Mucosa of descending colon (tissue), 3 donors: ENCODE measurements around the gene TRMT1. TPM values are rescaled to one million over a fixed set of nuclear protein-coding genes. Genes with fewer than 3 reads are reported as not detected.

Source experiments
- ATAC-seq: fragments of 200-7000 bp; cut with Tn5 transposase; one replicate; pipeline ENCODE4 v1.9.1; 2020; ENCODE audit warnings: mild to moderate bottlenecking, moderate library complexity
- DNase-seq, 3 donors: peaks; one replicate each; pipeline ENCODE4 v3.0.0-alpha.2; 2020
- H3K36me3 ChIP-seq: fragments of 200-600 bp; one replicate; pipeline ENCODE4 v1.8.0; 2021; ENCODE audit warnings: low read depth, mild to moderate bottlenecking
- H3K4me1 ChIP-seq: fragments of 200-600 bp; one replicate; pipeline ENCODE4 v1.8.0; 2021; ENCODE audit warnings: low read depth, mild to moderate bottlenecking
- H3K4me3 ChIP-seq: fragments of 200-600 bp; one replicate; pipeline ENCODE4 v1.8.0; 2021; ENCODE audit warnings: mild to moderate bottlenecking
- H3K9me3 ChIP-seq: fragments of 200-600 bp; one replicate; pipeline ENCODE4 v1.8.0; 2021; ENCODE audit warnings: mild to moderate bottlenecking
- CTCF ChIP-seq: fragments of 200-600 bp; IDR thresholded peaks from one replicate; pipeline ENCODE4 v1.8.0; 2022; ENCODE audit warnings: antibody characterized with exemption, mild to moderate bottlenecking
- intact Hi-C, 2 donors: fragments of 100-400 bp; cut with DNase I in 1 of 2; cut with micrococcal nuclease in 1 of 2; formaldehyde crosslinking; loops; one replicate each; pipeline versions ENCODE4 v1.11.0 to v1.11.1; 2022; cut with DNase I, micrococcal nuclease
- total RNA-seq, 3 donors: library from RNA; stranded (reverse); fragmentation: NEBNext Ultra II Directional in 2 of 3; extraction: Animal tissue kit (Norgen Biotek cat#: 25700) in 2 of 3; gene quantifications; one replicate each; pipeline versions ENCODE4 v1.2.1 to v1.2.4, GENCODE V29; 2021 to 2023
- donor health status: DM: no; HTN: no; CAD: no; lungs with moderate emphysema.
- donor health status: DM: no; HTN: no; CAD: no.
- donor health status: DM: no; HTN: yes; CAD: no.

TRMT1 gene
- total RNA-seq, 3 donors from 2014 or later, result 26.6 to 37.9 (median 30.0) TPM

- TF ChIP-seq CTCF, result no peak
- no peak overlapping the region for H3K4me3 ChIP-seq
- H3K36me3 ChIP-seq, result no peaks in the 10 kb centered on the region
- ATAC-seq, result no peak
- peaks cover 34% of the 10 kb centered on the region for H3K4me1 ChIP-seq
- intact Hi-C loops, result no loop called here
- no peaks in the 10 kb centered on the region for H3K9me3 ChIP-seq
- no peak for DNase-seq
These were observed 38.2 kb downstream of the TRMT1 start for GRCh38 chr19:13078381-13078780.

- ATAC-seq (no peak), DNase-seq (no peak)
- H3K9me3 ChIP-seq, result no peaks in the 10 kb centered on the region
- H3K36me3 ChIP-seq, result no peaks in the 10 kb centered on the region
- H3K4me1 ChIP-seq, result peaks cover 34% of the 10 kb centered on the region
- no peak overlapping the region for H3K4me3 ChIP-seq
- intact Hi-C loops, result no loop called here
- TF ChIP-seq CTCF, result no peak
These were observed 39.3 kb downstream of the TRMT1 start for GRCh38 chr19:13077240-13077639.

GRCh38 chr19:13076787-13077186 lies 39.8 kb downstream of the TRMT1 start:
- H3K9me3 ChIP-seq, result no peaks in the 10 kb centered on the region
- no peak for TF ChIP-seq CTCF
- intact Hi-C loops, result no loop called here
- peaks cover 34% of the 10 kb centered on the region for H3K4me1 ChIP-seq
- no peaks in the 10 kb centered on the region for H3K36me3 ChIP-seq
- ATAC-seq, result no peak
- H3K4me3 ChIP-seq, result no peak overlapping the region
- no peak for DNase-seq

- intact Hi-C loops, result no loop called here
- ATAC-seq (no peak), DNase-seq (no peak)
- Histone ChIP-seq H3K4me3 (no peak overlapping the region), H3K36me3 (no peaks in the 10 kb centered on the region), H3K4me1 (peaks cover 34% of the 10 kb centered on the region), H3K9me3 (no peaks in the 10 kb centered on the region)
- TF ChIP-seq CTCF, result no peak
These were observed 40.2 kb downstream of the TRMT1 start for GRCh38 chr19:13076320-13076719.

- DNase-seq, result no peak
- peaks cover 25% of the 10 kb centered on the region for H3K4me1 ChIP-seq
- H3K9me3 ChIP-seq, result no peaks in the 10 kb centered on the region
- TF ChIP-seq CTCF, result no peak
- H3K36me3 ChIP-seq, result no peaks in the 10 kb centered on the region
- H3K4me3 ChIP-seq, result no peak overlapping the region
- no peak for ATAC-seq
- intact Hi-C loops, result no loop called here
These were observed 42.2 kb downstream of the TRMT1 start for GRCh38 chr19:13074378-13074777.

GRCh38 chr19:13073263-13073662 lies 43.3 kb downstream of the TRMT1 start:
- TF ChIP-seq CTCF, result no peak
- DNase-seq (no peak), ATAC-seq (no peak)
- Histone ChIP-seq H3K4me3 (no peak overlapping the region), H3K36me3 (no peaks in the 10 kb centered on the region), H3K4me1 (peaks cover 14% of the 10 kb centered on the region), H3K9me3 (no peaks in the 10 kb centered on the region)
- intact Hi-C loops, result no loop called here
